Keratinocyte (primary cell): ENCODE measurements around the gene TSPEAR.

Experiments used
- CTCF ChIP-seq, 3 experiments: IDR thresholded peaks in 1 of 3; conservative IDR thresholded peaks in 1 of 3; optimal IDR thresholded peaks in 1 of 3; 2 replicates in 2 of 3; 3 replicates in 1 of 3; pipeline versions ENCODE3 to v1.5.1; 2011; ENCODE audit warnings: low read length in 3 of 3, mild to moderate bottlenecking in 3 of 3, moderate library complexity in 2 of 3, control low read depth in 1 of 3, inconsistent platforms in 1 of 3; ENCODE audit not compliant: insufficient read depth in 2 of 3; ENCODE audit errors: extremely low read depth in 1 of 3
- EZH2 ChIP-seq: IDR thresholded peaks from one replicate; pipeline ENCODE4 v1.6.1; 2012; ENCODE audit warnings: inconsistent platforms, mild to moderate bottlenecking, low read length, moderate library complexity

GRCh38 chr21:44579833-44580144 lies 131.6 kb downstream of the TSPEAR start:
- no peak for TF ChIP-seq CTCF (optimal IDR thresholded peaks at IDR 0.05 in 1 of 3, IDR thresholded peaks at IDR 0.05 in 1 of 3, conservative IDR thresholded peaks at IDR 0.05 in 1 of 3; ENCODE audit: extremely low read depth in 1 of 3, insufficient read depth in 2 of 3, low read length in 3 of 3)
- no peak for TF ChIP-seq EZH2
